ENCODE results near the gene MIOX.

Gene MIOX

GRCh38 chr22:50488886-50489285 is 2.2 kb downstream of the MIOX start:
- in situ Hi-C loops (cut with HindIII; ENCODE audit: low sequenced_read_pairs): no loop called here

DNA sequence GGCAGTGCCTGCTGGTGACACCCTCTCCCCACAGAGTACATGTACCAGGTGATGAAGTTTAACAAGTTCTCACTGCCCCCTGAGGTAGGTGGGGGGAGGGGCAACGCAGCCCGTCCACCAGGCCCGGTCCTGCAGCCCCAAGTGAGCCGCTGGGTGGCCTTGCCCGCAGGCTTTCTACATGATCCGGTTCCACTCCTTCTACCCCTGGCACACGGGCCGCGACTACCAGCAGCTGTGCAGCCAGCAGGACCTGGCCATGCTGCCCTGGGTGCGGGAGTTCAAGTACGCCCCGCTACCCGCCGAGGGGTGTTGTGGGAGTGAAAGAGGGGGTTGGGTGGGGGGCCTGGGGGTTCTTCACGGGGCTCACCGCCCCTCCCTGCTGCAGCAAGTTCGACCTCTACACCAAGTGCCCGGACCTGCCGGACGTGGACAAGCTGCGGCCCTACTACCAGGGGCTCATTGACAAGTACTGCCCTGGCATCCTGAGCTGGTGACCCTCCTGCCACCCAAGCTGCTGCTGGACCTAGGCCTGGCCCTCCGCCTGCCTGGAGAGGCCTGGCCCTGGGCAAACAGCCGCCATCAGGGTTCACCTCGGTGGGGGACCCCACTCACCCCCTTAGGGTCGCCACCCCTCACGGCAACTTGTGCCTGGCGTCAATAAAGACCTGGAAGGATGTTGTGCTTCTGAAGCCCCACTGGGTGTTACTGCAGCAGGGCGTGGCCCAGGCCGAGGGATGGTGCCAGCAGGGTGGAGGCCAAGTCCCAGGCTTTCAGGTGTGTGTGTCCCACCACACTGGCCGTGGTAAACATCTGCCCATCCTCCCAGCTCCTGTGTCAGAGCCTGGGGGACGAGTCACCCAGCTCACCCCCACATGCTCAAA is 2.9 kb downstream of the MIOX start:
- in situ Hi-C loops (cut with HindIII; ENCODE audit: low sequenced_read_pairs): no loop called here

DNA sequence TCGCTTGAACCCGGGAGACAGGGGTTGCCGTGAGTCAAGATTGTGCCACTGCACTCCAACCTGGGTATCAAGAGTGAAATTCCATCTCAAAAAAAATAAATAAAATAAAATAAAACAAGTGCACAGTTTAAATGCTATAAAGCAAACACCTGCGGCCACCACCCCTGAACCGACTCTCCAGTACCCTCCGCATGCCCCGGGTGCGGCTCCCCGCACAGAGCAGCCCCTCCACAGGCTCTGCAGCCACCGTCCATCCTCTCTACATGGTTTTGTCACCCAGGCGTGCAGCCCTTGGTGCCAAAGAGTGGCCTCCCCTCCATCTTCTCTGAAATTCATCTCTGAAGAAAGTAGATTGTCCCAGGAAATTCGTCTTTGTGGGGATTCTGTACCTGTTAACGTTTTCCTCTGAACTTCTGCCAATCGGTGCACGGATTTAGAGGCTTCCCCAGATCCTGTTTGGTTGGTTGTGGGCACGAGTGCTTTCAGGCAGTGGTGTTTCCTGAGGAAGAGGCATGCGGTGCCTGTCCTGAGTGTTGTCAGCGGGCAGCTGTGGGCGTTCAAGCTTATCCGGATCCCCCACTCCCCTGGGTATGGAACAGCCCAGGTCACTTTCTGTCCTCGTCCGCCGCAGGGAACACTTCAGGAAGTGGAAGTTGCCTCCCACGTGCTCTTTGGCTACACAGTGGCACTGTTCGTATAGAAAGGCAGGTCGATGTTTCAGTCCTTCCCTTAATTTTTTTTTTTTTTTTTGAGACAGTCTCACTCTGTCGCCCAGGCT is 4.1 kb downstream of the MIOX start:
- in situ Hi-C loops (cut with HindIII; ENCODE audit: low sequenced_read_pairs): no loop called here

DNA sequence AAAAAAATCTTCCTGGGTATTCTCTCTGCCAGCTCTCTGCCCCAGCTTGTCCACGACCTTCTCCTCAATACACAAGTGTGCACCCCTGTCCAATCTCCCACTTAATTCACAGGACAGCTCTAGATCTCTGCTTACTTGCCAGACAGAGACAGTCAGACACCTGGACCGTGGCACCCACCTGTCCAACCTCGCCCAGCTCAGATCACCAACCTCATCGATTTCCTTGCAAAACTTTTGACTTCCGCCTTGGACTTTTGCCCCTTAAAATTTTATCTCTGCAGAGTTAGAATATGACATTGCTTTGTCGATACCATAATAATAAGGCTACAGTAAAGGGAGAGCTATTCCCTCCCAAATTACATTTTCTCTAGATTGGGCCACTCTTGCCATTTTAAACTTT is 10.4 kb downstream of the MIOX start:
- in situ Hi-C loops (cut with HindIII; ENCODE audit: low sequenced_read_pairs): no loop called here

- in situ Hi-C loops (cut with HindIII; ENCODE audit: low sequenced_read_pairs): no loop called here
Observed at GRCh38 chr22:50498322-50498890, 11.7 kb downstream of the MIOX start.

GRCh38 chr22:50500452-50500851 is 13.8 kb downstream of the MIOX start:
- in situ Hi-C loops (cut with HindIII; ENCODE audit: low sequenced_read_pairs): no loop called here

- in situ Hi-C loops (cut with HindIII; ENCODE audit: low sequenced_read_pairs): no loop called here
Observed at GRCh38 chr22:50502096-50502495, 15.4 kb downstream of the MIOX start.

DNA sequence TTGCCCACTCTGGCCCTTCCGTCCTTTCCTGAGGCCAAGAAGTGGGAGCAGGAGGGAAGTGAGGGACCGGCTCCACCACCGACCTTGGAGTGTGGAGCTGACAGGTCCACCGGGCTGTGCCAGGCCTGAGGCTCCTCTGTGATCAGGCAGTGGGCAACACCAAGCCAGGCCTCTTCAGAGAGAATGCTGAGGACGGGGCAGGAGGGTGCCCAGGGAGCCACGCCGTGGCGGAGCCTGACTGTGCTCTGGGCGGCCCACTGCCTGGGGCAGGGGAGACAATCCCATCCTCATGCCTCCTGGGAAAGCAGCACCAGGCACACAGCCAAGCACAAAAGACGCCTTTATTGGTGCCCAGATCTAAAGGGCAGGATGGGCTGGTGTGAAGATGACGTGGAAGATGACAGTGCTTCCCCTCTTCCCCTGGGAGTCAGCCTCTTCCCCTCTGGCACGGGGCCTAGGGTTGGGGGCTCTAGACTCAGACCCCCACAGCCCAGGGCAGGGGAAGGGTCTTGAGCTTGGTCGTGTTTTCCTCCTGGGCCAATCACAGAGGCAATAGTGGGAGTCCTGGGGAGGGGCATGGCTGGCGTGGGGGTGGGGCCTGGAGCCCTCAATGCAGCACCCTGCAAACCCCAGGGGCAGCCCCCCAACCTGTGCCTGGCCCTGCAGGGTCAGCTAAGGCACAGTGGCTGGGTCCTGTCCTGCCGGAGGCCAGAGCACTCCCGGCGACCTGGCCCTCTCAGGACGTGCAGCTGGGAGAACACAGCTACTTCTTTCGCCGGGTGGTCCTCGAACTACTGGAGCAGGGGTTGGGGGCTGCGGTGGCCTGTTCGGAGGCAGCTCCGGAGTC is 16.2 kb downstream of the MIOX start:
- in situ Hi-C loops (cut with HindIII; ENCODE audit: low sequenced_read_pairs): no loop called here

- in situ Hi-C loops (cut with HindIII; ENCODE audit: low sequenced_read_pairs): no loop called here
Observed at GRCh38 chr22:50503475-50504145, 17.0 kb downstream of the MIOX start.

DNA sequence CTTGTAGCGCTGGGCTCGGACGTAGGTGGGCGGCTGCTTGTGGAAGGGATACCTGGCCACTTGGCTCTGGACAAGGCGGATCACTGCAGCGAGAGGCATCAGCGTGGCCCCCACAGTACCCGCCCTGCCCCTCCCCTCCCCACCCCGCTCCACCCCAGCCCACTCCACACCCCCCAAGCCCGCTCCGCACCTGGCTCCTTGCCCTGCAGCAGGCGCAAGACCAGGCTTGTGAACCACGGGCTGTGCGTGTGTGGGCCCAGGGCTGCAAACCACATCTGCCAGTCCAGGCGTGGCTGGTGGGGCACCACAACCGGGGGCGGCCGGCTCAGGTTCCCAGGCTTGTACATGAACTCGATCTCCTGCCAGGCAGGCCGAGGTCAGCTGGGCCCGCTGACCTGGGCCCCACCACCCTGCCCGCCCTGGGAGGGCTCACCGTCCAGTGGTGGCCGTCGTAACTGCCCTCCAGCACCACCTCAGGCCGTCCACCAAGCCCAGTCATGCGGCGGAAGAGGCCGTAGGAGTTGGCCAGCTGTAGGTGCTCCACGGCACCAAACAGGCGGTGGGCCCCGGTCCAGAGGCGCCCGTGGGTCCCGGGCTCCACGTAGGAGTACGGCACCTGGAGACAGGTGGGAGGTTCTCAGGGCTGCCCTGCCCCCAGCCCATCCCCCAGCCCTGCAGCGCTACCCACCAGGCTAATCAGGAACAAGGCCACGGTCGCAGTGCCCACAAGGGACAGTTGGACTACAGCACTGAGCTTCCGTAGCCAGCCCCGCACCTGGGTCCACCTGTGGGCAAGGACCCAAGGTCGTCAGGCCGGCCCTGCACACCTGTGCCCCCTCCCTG is 17.9 kb downstream of the MIOX start:
- in situ Hi-C loops (cut with HindIII; ENCODE audit: low sequenced_read_pairs): no loop called here

DNA sequence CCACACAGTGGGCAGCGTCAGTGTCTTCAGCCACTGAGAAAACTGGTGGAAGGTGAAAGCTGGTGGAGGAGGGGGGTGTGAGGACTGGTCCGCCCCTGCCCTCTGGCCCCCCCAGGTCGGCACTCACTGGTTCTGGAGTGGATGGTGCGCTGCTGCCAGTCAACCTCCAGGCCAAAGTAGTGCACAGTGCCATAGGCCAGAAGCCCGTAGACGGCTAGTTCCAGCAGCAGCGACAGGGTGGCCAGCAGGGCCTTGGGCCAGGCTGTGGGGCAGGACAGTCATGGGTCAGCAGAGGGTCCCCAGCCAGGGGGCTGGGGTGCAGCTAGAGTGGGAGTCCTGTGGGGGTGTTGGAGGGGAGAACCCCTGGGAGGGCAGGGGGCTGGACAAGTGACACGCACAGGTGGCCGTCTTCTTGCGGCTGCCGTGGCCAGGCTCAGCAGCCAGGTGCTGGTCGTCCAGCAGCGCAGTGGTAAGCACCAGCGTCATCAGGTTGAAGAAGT is 18.7 kb downstream of the MIOX start:
- in situ Hi-C loops (cut with HindIII; ENCODE audit: low sequenced_read_pairs): no loop called here

DNA sequence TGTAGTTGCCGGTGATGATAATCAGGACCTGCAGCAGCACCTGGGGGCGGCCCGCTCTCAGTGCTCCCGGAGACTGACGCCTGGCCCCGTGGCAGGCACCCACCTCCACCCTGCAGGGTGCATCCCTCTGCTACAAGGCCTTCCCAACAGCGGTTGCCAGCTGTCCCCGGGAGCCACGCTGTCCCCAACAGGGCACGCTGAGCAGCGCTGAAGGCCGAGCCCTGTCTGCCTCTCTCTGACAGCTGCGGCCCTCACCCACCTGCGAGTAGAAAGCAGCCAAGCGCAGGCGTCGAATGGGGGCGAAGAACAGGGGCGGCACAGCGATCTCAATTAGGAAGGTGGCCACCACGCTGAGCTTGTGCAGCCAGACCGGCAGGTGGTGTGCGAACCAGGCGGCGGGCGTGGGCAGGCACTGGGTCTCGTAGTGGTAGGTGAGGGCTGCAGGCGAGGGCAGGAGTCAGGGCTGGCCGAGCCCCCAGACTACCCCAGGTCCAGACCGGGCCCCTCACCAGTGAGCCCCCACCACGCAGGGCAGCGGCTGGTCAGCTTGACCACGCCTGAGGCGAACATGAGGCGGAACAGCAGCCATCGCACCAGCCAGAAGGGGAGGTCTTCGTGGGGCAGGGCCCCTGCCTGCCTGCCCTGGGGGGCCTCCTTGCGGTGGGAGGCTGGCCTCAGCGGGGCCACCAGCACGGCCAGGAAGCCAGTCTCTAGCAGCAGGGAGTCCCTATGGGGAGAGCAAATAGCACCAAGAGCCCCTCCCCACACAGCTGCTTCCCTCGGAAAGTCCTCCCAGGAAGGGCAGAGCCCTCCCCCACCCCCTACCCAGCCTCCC is 19.3 kb downstream of the MIOX start:
- in situ Hi-C loops (cut with HindIII; ENCODE audit: low sequenced_read_pairs): no loop called here

DNA sequence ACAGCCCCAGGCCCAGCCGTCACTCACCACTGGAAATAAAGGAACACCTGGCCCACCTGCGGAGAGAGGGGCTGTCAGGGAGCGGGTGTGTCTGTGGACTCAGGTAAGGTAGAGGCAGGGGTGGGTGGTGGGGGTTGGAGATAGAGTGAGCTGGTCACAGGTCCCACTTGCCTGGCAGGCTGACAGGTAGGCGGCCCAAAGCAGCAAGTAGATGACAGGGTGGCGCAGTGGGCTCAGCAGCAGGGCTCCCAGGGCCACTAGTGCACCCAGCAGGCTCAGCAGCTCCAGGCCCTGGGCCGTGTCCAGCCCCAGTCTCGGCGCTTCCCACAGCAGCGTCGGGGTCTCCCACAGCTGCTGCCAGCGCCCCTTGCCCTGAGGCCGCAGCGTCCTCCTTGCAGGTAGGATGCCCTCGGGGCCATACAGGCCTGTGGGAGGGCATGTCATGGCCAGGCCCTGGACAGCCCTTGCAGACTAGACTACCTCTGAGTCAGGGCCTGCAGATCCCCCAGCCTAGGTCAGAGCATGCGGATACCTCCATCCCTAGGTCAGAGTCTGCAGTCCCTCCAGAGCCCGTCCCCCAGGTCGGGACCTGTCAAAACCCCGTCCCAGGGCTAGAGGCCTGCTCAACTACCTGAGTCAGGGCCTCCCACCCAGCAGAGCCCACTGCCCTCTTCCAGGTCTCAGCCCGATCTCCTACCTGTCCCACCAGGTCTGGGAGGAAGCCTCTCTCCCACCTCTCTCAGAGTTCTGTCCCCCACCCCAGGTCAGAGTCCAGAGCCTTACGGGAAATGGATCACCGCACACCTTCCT is 20.2 kb downstream of the MIOX start:
- in situ Hi-C loops (cut with HindIII; ENCODE audit: low sequenced_read_pairs): no loop called here

GRCh38 chr22:50507421-50507990 is 20.8 kb downstream of the MIOX start, which contains the start of gene LMF2:
Gene LMF2 (minus strand): TSS chr22:50507702. CDS start chr22:50507675, 27 bp downstream.
- in situ Hi-C loops (cut with HindIII; ENCODE audit: low sequenced_read_pairs): no loop called here

DNA sequence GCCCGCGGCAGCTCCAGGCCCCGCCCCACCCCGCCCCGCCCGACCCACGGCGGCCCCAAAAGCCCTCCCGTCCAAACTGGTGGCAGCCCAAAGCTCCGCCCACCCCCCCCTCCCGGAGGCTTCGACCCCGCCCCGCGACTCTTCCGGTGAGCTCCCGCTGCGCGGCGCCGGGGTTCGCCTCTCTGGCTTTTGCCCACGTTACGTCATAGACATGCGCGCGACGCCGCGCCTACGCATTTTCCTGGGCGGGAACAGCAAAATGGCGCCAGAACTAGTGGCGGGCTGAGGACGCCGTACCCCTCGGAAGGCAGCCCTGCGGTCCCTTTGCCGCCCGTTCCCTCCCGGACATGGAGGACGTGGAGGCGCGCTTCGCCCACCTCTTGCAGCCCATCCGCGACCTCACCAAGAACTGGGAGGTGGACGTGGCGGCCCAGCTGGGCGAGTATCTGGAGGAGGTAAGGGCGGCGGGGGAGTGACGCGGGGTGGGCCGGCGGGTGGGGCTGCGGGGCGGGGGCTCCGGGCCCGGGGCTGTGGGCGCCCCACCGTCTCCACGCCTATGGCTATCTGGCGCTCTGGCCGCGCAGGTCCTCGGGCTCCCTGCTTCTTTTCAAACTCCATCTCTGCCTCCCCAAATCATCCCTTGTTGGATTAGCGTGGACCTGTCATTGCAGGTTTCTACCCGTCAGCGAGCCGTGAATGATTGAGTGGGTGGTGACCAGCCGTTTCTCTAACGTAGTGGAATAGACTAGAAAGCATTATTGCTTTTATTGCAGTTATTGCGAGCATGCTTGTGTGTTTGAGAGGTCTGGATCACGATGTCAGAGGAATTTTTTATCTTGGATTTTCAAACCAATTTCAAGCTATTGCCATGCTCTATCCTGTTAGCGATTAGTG is 21.6 kb downstream of the MIOX start, which contains the start of gene NCAPH2:
Gene NCAPH2 (plus strand): TSS at position 234 of the 894 bp plus-strand sequence. CDS start 114 bp downstream, at position 348.
- in situ Hi-C loops (cut with HindIII; ENCODE audit: low sequenced_read_pairs): no loop called here

GRCh38 chr22:50508897-50509296 is 22.2 kb downstream of the MIOX start:
- in situ Hi-C loops (cut with HindIII; ENCODE audit: low sequenced_read_pairs): no loop called here

Measured in DLD1 (cell line).